K562 (cell line): ENCODE measurements around the gene SLC20A1. TPM values are rescaled to one million over a fixed set of nuclear protein-coding genes. Genes with fewer than 3 reads are reported as not detected.

Source experiments
- AFF1 ChIP-seq, 2 experiments: fragments of 450-650 bp; IDR thresholded peaks; 2 replicates each; pipeline ENCODE4 v1.6.1; 2018; ENCODE audit warnings: mild to moderate bottlenecking in 2 of 2, low read depth in 1 of 2; ENCODE audit not compliant: partially characterized antibody in 2 of 2
- ATF6 ChIP-seq: sonication (generic); formaldehyde crosslinking; IDR thresholded peaks from 2 replicates; pipeline ENCODE4 v1.4.0; 2020; ENCODE audit warnings: mild to moderate bottlenecking, missing genetic modification reagents
- MCM2 ChIP-seq: fragments of 450-650 bp; IDR thresholded peaks from 2 replicates; pipeline ENCODE4 v1.6.1; 2017; ENCODE audit warnings: low read depth, mild to moderate bottlenecking
- MYC ChIP-seq, 2 experiments: fragments of 250-450 bp in 1 of 2; sonication (Bioruptor Pico) in 1 of 2; IDR thresholded peaks; 2 replicates each; pipeline versions ENCODE4 v1.5.1 to v1.6.1; 2012 to 2021; ENCODE audit warnings: low read depth in 2 of 2, borderline replicate concordance in 1 of 2, improper control_type of control experiment in 1 of 2, low read length in 1 of 2, mild to moderate bottlenecking in 1 of 2, moderate library complexity in 1 of 2
- RUNX1 ChIP-seq: sonication (generic); IDR thresholded peaks from 2 replicates; pipeline ENCODE4 v1.6.1; 2016; ENCODE audit warnings: antibody characterized with exemption, low read depth
- ZBTB40 ChIP-seq, 2 experiments: fragments of 450-650 bp in 1 of 2; sonication (generic) in 1 of 2; formaldehyde crosslinking in 1 of 2; IDR thresholded peaks; 2 replicates each; pipeline versions ENCODE4 v1.7.1 to v1.9.0; 2016 to 2022; ENCODE audit warnings: inconsistent platforms in 1 of 2, mild to moderate bottlenecking in 1 of 2, missing genetic modification reagents in 1 of 2
- ZNF764 ChIP-seq: fragments of 250-450 bp; sonication (Bioruptor Pico); IDR thresholded peaks from 2 replicates; pipeline ENCODE4 v1.4.0; 2020; ENCODE audit warnings: low read depth, mild to moderate bottlenecking, moderate library complexity
- polyA plus RNA-seq, 8 experiments: library from polyadenylated mRNA; depleted of rRNA in 4 of 8; stranded (reverse) in 5 of 8; unstranded in 3 of 8; fragments of >200 nt; fragmentation: Nextera tagmentation in 2 of 8; fragmentation: Illumina TruSeq in 1 of 8; extraction: Ambion mirVana in 2 of 8; extraction: Trizol in 1 of 8; gene quantifications; 2 replicates each; pipeline versions ENCODE4 v1.2.1 to v1.2.3, GENCODE V29; 2011 to 2014; ENCODE audit warnings: inconsistent platforms in 1 of 8, missing spikeins in 1 of 8
- total RNA-seq, 7 experiments: library from RNA; depleted of rRNA in 6 of 7; stranded (reverse); fragments of >200 nt in 6 of 7; fragmentation: Illumina TruSeq in 2 of 7; extraction: Trizol in 2 of 7; gene quantifications; 2 replicates each; pipeline versions ENCODE4 v1.2.1 to v1.2.3, GENCODE V29; 2011 to 2021; ENCODE audit warnings: low replicate concordance in 1 of 7

SLC20A1 gene
- total and polyA plus RNA-seq, 9 of the 15 experiments (the other 6 are each of a cell fraction or from before 2014, with no cell fraction given): 53.8 to 150 (median 74.7) TPM

GRCh38 chr2:112690853-112691401, 45.2 kb downstream of the SLC20A1 start (continued):
- peak in 1 of 2 experiments; percentile 23 for TF ChIP-seq AFF1 (IDR thresholded peaks at IDR 0.05; ENCODE audit: low read depth in 1 of 2, partially characterized antibody in 2 of 2)
- TF ChIP-seq ATF6 (CRISPR knock-in tag): no peak
- TF ChIP-seq MCM2: no peak
- TF ChIP-seq MYC (IDR thresholded peaks at IDR 0.05; ENCODE audit: low read depth, low read length): 0 out of 2 replicates have a peak, but pooled peaks have one; percentile 41
- TF ChIP-seq MYC (CRISPR knock-in tag; IDR thresholded peaks at IDR 0.05; ENCODE audit: borderline replicate concordance, low read depth): no peak
- 0 out of 2 replicates have a peak, but pooled peaks have one; percentile 14 for TF ChIP-seq RUNX1
- peak; percentile 75; the same call in 1 of the 2 replicates for TF ChIP-seq ZNF764 (CRISPR knock-in tag)
- no peak for TF ChIP-seq ZBTB40 (IDR thresholded peaks at IDR 0.05)
- no peak for TF ChIP-seq ZBTB40 (CRISPR knock-in tag; IDR thresholded peaks at IDR 0.05)
